ENCODE results near the gene RXFP4. TPM values are rescaled to one million over a fixed set of nuclear protein-coding genes. Genes with fewer than 3 reads are reported as not detected.

The RXFP4 gene
- total RNA-seq, 1 experiment from 2014 or later = not detected

GRCh38 chr1:155978973-155979429 lies 37.6 kb downstream of the RXFP4 start:
- ATAC-seq = no peak

GRCh38 chr1:155979597-155980343 lies 38.3 kb downstream of the RXFP4 start:
- Histone ChIP-seq H2AFZ (ENCODE audit: low read length) (0 out of 2 replicates have a peak overlapping the region, but pooled peaks have one; percentile 96), H3K27me3 (ENCODE audit: low read length) (no peaks in the 10 kb centered on the region), H3K4me3 (ENCODE audit: low read length) (peak overlapping the region; percentile 97; the same call in 1 of the 2 replicates), H3K79me2 (ENCODE audit: low read length) (peaks cover 47% of the 10 kb centered on the region), H3K36me3 (ENCODE audit: low read depth, low read length) (no peaks in the 10 kb centered on the region), H3K9ac (ENCODE audit: low read length) (no peak overlapping the region), H3F3A (ENCODE audit: low read length, unreplicated experiment) (no peaks in the 10 kb centered on the region), H3K27ac (ENCODE audit: low read length) (no peak overlapping the region; the same call in 1 of the 2 replicates), H3K9me2 (replicated peaks; ENCODE audit: low read length) (no peaks in the 10 kb centered on the region), H3K4me1 (ENCODE audit: insufficient read depth, low read length) (peaks cover 54% of the 10 kb centered on the region), H3K9me3 (ENCODE audit: low read length) (no peaks in the 10 kb centered on the region), H4K20me1 (ENCODE audit: low read length) (peaks cover 9% of the 10 kb centered on the region), H3K4me2 (ENCODE audit: low read length) (peak overlapping the region; percentile 90)
- BruUV-seq (replicated peaks) = no TSS peak
- no peak for ATAC-seq
- POLR2A ChIA-PET (ENCODE audit: unreplicated experiment) = interaction anchor here (0.6 kb wide), 2 partner anchors 16 to 1384 kb away, joined by 3 to 4 read pairs; no protein-coding TSS in a partner anchor
- DNase-seq = no peak
- intact Hi-C loops (cut with micrococcal nuclease) = loop anchor here (5.0 kb wide), 1 partner anchor 143 kb away; no protein-coding TSS in a partner anchor
- CTCF ChIA-PET = no interaction called here
- TF ChIP-seq CTCF (conservative IDR thresholded peaks at IDR 0.05; ENCODE audit: low read depth, low read length) (no peak), EZH2phosphoT487 (IDR thresholded peaks at IDR 0.05; ENCODE audit: borderline replicate concordance, low read length) (no peak), EZH2 (IDR thresholded peaks at IDR 0.05; ENCODE audit: low read length, unreplicated experiment) (no peak)

More at GRCh38 chr1:155978973-155979429, 37.6 kb downstream of the RXFP4 start:
- TF ChIP-seq CTCF (conservative IDR thresholded peaks at IDR 0.05; ENCODE audit: low read depth, low read length) = no peak
- no peak for TF ChIP-seq EZH2phosphoT487 (IDR thresholded peaks at IDR 0.05; ENCODE audit: borderline replicate concordance, low read length)
- no peak for TF ChIP-seq EZH2 (IDR thresholded peaks at IDR 0.05; ENCODE audit: low read length, unreplicated experiment)
- peak overlapping the region; percentile 97 for H3K4me3 ChIP-seq (ENCODE audit: low read length)
- H2AFZ ChIP-seq (ENCODE audit: low read length) = peak overlapping the region; percentile 96
- ChIA-PET POLR2A (ENCODE audit: unreplicated experiment) (interaction anchor here (0.6 kb wide), 2 partner anchors 26 to 1384 kb away, joined by 4 read pairs; no protein-coding TSS in a partner anchor), CTCF (interaction anchor here (2.4 kb wide), 1 partner anchor 17 kb away, joined by 8 read pairs; no protein-coding TSS in a partner anchor)
- intact Hi-C loops (cut with micrococcal nuclease) = loop anchor here (5.0 kb wide), 1 partner anchor 143 kb away; no protein-coding TSS in a partner anchor
- H3K36me3 ChIP-seq (ENCODE audit: low read depth, low read length) = no peaks in the 10 kb centered on the region
- H3K9me2 ChIP-seq (replicated peaks; ENCODE audit: low read length) = no peaks in the 10 kb centered on the region
- H3K4me1 ChIP-seq (ENCODE audit: insufficient read depth, low read length) = peaks cover 58% of the 10 kb centered on the region
- H3K4me2 ChIP-seq (ENCODE audit: low read length) = peak overlapping the region; percentile 90
- TSS peak; percentile 71 for BruUV-seq (replicated peaks)
- no peaks in the 10 kb centered on the region for H3K27me3 ChIP-seq (ENCODE audit: low read length)
- no peak for DNase-seq
- no peaks in the 10 kb centered on the region for H3F3A ChIP-seq (ENCODE audit: low read length, unreplicated experiment)
- peaks cover 17% of the 10 kb centered on the region for H4K20me1 ChIP-seq (ENCODE audit: low read length)
- peaks cover 55% of the 10 kb centered on the region for H3K79me2 ChIP-seq (ENCODE audit: low read length)
- H3K9ac ChIP-seq (ENCODE audit: low read length) = peak overlapping the region; percentile 92
- peak overlapping the region; percentile 57 for H3K27ac ChIP-seq (ENCODE audit: low read length)
- H3K9me3 ChIP-seq (ENCODE audit: low read length) = no peaks in the 10 kb centered on the region

All from PC-3 (cell line).